Activated CD4-positive, alpha-beta T cell treated with anti-CD3 and anti-CD28 coated beads, Interleukin-2, amount 50 U/mL, for 4 hours (primary cell): Measurements from ENCODE around the gene SARDH.

Experiments used
- DNase-seq, 2 experiments: peaks; one replicate each; pipeline ENCODE4 v3.0.0-alpha.2; 2020

SARDH gene

DNA sequence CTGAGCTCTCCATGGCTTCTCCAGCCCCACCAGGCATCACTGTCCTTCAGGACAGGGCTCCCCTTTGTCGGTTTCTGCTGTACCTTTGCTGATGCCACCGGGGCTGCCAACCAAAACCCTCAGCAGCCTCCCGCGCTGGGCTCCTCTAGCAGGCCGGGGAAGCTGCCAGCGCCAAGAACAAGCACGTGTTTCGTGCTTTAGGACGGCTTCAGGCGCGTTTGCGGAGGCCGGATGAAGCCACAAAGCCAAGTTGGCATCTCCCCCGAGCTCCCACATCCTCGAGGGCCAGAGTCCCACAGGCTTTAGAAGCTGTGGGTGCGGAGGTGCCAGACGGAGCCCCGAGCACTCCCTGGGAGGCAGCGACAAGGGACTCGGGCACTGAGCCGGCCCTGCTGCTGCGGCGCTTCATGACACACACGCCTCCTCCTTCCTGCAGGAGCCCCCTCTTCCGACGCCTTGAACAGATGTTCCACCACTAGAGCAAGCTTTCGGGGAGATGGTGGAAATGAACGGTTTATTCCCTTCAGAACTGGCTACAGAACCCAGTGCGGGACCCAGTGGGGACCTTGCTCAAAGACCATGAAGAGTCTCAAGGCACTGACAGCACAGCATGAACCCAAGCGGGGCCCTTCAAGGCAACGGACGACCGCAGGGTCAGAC, 36.7 kb downstream of the SARDH start:
- peak; percentile 50 to 59 for DNase-seq

DNA sequence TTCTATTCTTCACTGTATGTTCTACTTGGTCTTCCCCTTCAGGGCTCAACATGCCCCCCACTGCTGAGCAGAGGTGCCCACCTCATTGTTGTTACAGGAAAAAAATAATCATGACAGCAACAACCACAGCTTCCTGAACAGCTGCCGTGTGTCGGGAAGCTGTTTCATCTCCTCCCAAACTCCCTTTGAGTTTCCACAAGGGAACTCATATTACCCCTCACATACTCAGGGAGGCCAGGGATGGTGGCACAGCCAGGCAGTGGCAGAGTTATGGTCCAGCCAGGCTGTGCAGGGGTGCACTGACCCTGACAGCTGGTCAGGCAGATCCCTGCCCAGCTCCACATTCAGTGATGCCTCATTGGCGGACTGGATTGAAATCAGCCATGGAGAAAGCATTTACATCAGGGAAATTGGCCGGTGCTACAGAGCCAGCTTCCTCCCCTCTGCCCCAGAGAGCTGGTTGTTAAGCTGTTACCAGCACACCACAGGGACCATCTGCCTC, 37.3 kb downstream of the SARDH start:
- DNase-seq: no peak

DNA sequence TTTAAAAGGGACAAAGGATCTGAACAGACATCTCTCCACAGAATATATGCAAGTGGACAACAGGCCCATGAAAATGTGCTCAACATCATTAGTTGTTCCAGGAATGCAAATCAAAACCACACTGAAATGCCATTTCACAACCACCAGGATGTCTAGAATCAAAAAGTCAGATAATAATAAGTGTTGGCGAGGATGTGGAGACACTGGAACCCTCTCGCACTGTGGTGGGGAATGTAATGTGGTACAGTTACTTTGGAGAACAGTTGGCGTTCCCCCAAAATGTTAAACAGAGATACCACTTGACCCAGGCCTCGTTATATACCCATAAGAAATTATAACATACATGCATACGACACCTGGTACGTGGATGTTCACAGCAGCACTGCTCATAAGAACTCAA, 38.6 kb downstream of the SARDH start:
- no peak for DNase-seq

DNA sequence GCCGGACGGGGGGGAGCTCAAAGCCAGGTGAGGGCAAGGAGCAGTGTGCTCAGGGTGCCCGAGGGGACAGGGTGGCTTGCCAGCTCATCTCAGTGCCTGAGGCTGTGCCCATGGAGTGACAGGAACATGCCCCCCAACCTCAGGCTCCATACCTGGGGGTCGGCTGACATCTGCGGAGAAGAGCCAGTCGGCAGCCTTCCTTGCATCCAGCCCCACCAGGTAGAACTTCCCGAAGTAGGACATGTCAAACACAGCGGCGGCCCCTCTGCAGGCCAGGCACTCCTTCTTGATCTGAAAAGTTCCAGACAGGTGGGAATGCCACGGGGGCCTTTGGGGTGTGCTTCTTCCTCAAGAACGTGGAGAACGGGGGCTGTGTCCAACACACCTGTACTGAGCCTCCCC, 42.1 kb downstream of the SARDH start:
- no peak for DNase-seq

DNA sequence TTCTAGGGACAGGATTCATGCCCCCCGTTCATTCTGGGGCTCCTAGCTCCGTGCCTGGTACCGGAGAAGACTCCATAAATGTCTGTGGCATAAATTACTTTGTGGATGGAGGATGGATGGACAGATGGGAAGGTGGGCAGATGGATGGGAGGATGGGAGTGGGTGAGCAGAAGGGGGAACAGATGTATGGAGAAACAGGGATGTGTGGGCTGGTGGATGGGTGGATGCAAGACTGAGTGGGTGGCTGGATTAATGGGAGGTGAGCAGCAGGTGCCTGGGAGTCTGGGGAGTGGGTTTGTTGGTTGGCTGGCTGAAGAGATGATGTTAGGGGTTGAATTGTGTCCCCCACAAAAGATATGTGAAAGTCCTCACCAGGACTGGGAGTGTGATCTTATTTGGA, 43.5 kb downstream of the SARDH start:
- no peak for DNase-seq

DNA sequence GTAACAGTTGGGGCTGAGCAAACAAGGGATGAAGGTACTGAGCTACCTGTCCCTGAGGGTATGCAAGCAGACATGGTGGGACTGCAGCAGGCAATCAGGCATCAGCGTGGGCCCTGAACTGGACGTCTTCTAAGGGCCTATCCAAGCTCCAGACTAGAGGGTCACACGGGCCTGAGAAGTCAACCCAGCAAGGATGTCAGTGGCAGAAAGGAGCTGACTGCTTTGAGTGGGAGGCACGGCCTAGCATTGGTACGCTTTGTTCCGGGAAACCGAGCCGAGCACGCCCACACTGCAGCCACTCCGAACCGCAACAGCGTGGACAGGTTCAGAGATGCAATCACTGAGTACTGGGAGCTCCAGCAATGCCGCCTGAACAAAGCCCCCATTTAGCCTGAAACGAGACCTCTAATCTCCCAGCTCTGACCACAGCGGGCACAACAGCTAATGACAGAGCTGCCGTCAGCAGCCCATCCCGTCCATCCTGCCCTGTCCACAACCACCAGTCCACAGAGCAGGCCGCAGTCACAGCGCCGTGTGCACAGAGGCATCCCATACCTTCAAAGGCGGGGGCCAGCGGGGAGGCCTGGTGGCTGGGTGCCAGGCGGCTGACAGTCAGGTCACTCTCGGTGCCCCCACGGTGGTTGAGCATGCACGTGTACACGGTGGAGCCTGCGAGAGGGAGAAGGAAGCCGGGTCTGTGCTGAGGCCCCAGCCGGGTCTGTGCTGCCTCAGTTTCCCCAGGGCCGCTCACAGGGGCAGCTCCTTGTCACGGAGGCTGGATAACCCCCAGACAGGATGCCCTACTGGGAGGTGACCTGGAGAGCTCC, 44.2 kb downstream of the SARDH start:
- no peak for DNase-seq

DNA sequence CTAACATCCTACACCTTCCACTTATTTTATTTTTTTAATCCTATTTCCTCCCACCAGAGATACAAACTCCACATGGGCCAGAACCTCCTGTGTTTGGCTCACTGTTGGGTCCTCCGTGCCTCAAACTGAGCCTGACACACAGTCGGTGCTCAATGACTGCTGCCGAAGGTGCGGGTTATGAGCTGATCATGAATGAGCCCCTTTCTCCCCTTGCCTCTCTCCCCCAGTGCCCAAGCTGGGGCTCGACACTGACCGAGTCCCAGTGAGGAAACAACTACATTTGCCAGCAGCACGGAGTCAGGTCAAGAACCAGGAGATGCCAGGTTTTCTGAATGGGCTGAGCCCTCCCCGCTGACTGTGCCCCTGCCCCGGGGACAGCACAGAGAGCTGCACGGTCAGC, 45.0 kb downstream of the SARDH start:
- DNase-seq: no peak

DNA sequence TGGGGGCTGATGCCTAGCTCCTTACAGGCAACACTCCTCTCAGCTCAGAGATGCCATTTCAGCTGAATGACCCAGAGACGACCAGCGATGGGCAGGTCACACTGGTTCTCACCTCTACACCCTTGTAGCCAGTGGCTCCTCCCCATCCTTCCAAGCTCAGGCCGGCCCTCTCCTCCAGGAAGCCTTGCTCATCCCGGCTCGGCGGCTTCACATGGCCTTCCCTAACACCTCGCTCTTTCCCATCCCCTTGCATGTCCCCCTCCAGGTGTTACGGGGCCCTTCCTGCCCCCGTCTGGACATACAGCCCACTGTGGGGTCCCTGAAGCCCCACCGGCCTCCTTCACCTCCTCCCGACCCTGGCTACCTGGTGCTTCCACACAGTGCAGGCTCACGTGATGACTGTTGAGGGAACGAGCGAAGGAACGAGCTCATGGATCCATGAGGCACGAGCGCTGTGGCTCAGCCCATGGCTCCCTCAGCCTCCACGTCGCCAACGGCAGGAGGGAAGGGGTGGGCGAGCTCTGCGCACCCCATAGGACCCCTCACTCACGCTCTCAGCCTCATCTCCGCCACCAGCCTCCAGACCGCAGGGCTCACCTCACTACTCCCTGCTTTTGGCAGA, 45.7 kb downstream of the SARDH start:
- no peak for DNase-seq

DNA sequence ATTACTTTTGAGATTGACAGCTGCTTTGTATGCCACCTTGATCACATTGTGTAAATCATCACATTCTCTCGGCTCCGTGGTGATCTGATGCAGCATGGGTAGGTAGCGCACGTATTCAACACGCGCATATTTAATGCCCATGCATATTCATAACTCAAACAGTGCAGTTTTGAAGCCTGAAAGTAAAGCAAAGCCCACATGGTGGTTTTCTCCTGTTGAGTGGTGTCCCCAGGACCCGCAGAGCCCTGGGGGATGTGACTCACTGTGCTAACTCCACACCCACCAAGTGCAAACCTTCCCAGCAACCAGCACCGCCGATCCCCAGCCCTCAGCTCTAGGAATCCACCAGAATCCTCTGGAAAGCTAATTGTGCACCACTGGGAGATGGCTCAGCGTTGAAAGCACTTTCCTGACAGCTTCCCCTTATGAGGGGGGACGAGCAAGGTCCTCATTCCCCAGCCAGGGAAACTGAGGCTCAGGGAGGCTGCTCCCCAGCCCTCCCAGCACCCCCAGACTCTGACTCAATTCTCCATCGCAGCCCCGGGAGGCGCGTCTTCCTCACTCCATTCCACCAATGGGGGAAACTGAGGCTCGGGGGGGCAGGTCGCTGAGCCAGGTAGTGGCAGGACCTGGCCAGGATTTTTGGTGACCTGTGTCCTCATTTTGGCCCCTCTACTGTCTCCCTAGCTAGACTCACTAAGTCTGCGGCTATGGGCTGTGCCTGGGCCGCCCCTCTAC, 46.4 kb downstream of the SARDH start:
- no peak for DNase-seq

DNA sequence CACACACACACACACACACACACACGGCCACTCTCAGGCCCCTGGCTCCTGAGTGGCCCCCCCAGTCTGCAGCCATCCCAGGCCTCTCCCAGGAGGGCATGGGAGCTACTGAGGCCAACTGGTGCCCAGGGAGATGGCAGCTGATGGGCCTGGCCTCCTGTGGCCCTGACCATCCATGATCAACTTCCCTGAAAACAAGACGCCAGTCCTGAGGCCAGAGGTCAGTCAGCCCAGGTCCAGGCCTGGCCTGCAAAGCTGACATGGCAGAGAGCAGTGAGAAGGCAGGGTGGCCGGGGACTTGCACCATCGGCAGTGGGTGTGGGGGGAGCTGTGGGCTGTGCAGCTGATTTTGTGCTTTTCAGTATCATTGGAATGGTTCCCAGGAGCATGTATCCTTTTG, 47.0 kb downstream of the SARDH start:
- no peak for DNase-seq

DNA sequence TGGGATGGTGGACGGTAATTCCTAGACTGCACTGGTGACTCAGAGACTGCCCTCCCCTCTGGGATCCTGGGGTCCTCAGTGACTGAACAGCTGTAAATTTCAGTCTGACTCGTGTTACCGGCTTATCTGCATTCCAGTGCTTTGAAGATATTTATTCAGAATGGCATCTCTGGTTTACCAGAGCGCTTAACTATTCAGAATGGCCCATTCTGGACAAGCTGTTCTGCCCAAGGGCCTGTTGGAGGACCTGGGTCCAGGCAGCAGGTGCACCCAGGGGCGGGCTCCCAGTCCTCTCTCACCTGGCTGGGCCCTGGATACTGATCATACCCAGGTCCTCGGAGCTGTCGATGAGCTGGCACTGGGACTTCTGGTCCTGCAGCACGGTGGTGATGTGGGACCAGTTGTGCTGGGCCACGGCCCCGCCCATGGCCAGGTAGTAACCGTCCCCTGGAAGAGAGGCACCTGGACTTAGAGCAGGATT, 48.0 kb downstream of the SARDH start:
- no peak for DNase-seq

DNA sequence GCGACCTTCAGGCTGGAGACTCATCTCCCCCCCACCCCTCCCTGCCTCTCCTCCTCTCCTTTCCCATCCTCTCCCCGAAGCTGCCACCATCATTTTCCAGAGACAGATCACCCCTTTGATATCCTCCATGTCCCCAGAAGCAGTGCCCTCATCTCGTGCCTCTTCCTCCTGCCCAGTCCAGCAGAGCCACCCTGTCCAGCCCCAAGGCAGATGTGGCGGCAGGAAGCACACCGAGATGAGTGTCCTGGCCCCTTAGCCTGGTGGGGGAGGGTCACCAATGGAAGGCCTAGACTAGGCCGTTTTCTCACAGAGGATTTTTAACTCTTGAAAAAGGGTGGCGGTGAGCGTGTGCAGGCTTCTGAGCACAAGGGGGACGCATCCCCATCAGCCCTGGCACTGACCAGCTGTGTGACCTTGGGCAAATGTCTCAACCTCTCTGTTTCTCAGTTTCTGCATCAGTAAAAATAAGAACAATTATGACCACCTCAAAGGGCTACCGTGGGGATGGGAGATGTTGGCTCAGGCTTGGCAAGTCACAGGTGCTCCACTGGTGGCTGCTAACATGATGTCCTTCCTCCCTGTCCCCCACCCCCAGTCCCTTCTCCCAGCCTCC, 48.9 kb downstream of the SARDH start:
- no peak for DNase-seq

DNA sequence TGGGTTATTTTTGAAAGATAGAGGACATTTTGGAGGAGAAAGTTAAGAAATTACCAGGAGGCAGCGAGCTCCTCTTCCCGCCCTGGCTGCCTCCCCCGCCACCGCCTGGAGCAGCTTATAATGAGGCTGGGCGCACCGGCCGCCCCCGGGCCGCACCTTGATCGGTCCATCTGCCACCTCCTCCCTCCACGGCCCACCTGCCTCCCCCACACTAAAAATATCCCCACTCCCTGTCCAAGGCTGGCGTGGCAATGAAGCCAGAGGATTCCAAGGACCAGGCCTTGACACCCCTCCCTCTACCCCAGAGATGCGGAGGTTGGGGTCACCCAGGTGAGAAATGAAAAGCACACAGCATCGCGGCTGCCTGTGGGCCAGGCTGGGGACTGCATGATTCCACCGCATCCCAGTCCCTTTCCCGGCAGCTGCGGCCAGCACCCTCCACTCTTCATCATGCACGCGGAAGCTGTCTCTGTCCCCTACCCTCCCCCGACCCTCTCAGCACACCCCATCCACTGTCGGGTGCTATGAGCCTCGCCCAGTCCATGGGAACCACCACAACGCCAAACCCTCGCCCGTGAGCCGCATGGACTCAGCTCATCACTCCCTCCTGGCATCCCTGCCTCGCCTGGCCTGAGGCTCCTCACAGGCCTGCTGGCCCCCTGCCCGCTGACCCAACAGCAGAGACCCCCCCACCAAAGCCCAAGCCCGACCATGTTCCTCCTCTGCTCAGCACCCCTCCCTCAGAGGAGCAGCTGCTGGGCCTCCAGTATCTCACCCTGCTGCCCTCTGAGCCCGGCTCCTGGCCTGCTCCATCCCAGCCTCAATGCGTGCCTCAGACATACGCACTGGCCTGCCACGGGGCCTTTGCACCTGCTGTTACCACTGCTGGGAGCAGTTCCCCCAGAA, 50.0 kb downstream of the SARDH start:
- no peak for DNase-seq

DNA sequence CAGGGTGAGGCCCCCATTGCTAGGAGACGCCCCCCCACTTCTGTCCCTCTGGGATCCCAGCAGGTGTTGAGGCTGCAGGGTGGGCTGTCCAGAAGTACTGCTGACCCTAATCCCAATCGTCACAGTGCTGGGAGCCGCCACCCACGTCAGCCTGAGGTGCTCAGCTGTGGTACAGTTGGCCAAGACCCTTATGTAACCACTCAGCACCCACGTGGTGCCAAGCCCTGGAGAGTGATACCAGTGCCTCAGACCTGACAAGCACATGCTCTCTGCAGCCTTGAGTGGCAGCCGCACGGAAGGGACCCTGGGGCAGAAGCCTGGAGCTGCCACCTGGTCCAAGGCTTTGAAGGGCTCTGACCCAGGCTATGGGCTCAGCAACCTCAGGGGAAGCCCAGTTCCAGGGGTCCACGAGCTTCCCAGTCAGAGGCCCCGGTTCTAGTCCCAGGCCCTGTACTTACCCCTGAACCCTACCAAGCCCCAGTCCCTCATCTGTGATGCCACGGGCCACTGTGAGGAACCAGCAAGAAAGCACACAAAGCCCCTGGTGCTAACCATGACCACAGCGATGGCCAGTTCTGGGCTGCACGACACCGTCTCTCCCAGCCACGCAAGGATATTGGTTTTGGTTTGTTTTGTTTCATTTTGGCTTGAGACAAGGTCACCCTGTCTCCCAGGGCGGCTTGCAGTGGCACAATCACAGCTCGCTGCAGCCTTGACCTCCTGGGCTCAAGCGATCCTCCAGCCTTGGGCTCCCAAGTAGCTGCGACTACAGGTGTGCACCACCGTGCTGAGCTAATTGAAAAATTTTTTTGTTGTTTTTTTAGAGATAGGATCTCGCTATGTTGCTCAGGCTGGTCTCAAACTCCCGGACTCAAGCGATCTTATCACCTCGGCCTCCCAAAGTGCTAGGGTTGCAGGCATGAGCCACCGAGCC, 51.2 kb downstream of the SARDH start:
- DNase-seq: no peak

DNA sequence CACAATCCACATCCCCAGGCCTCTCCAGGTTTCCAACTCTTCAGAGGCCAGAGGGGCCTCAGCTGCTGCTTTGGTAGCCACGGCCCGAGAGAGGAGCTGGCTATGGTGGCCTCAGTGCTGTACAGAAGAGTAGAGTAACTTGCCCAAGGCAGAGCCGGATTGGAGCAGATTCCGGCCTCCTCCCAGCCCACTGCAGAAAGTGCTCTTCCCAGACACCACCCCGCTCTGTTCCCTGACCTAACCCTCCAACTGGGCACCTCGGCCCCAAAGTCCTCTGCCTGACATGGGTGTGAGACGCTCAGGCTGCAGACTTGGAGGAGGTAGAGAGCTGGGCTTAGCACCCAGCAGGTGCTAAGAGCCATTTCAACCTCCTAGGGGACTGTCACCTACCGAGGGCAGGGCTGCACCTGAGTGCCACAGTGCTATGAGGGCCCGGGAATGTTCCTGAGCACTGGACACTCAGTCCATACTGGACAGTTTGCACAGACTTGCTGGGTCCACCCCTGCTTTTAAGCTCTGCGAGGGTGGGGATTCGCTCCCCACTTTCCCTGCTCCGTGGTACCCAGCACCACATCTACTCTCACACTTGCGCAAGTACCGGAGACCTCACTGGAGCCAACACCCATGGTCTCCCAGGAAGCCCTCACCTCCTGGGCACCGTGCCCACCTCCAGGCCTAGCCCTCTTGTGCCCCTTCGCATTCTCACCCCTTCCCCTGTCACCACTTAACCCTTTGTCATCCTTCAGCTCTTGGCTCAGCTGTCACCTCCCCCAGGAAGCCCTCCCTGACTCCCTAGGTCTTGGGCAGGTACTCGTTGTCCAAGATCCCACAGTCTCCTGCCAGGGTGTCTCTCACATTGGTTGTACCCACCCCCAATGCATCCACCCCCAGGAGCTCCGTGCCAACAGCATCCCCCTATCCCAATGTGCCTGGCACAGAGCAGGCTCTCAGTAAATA, 52.2 kb downstream of the SARDH start:
- no peak for DNase-seq

DNA sequence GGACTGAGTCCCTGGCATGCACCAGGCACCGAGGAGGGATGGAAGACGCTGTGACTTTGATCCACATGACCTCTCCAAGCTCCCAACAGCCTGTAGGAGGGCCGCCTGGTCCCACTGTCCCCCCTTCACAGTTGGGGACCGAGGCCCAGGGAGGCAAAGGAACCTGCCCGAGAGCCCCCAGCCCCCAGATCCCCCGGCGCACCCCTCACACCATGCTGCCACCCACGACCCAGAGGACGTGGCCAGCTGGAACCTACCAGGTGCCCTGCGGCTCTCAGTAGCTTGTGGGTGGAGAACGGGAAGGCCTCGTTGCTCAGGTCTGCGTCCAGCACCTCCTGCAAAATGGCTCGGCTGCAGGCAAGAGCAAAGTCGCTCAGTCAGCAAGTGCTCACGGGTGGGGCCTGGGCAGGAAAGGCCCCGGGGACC, 53.2 kb downstream of the SARDH start:
- DNase-seq: no peak

DNA sequence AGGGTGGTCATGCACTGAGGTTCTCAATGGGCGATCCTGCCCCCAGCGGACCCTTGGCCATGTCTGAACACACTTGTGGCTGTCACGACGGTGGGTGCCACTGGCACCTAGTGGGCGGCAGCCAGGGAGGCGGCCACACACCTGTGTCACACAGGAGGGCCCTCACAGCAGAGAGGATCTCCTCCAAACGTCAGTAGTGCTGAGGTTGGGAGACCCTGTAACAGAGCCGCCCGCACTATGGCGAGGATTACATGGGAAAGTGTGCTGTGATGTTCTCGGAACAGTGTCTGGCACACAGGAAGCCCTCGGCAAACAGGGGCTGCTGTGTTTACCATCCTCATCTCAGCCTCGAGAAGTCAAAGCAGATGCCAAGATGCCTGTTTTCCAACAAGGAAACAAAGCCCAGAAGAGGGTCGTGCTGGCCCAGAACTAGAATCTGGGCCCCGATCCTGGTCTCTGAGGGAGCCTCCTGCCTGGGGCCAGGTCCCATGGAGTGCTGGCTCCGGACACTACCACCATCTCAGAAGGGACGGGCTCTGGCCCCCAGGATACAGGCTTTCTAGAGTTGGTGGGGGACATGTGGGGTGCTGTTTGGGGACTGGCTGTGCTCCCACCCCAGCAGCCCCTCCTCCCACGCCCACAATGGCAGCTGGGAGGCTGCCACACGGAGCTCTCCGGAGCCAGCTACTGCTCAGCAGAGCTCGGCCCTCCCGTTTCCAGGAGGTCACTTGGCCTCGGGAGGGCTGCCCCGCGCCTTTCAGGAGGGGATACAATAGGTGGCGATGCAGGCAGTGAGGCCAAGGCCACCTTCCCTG, 53.8 kb downstream of the SARDH start:
- peak in 1 of 2 experiments; percentile 18 for DNase-seq

DNA sequence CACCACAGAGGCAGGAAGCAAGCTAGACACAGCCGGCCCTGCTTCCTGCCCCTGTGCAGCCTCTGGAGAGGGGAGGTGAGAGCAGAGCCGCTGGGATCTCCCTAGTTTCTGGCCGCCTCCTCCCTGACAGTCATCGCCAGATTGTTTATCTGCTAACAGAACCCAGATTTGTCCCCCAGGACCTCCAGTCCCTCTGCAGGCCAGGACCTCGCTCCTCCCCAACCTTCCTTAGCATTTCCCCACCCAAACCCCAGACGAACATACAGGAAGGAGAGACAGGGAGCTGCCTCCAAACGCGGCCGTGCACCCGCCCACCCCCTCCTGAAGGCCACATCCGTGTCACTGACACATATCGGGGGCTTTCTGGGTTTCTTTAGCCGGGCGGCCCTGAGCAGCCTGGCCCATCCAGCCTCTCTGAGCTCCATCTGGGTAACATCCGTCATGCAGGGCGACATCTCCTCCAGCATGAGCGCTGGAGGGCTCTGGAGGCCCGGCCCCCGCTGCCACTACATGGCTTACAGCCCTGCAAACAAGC, 54.5 kb downstream of the SARDH start:
- DNase-seq: peak; percentile 47 to 58
